ENCODE results near the gene PSMD6.

PSMD6 gene

GRCh38 chr3:64042952-64043351, 19.7 kb upstream of the PSMD6 start:
- DNase-seq, result no peak

- DNase-seq, result no peak
Measured at GRCh38 chr3:64039981-64040733, 16.9 kb upstream of the PSMD6 start.

GRCh38 chr3:64039332-64039731, 16.0 kb upstream of the PSMD6 start:
- no peak for DNase-seq

- DNase-seq, result peak in 1 of 2 experiments; percentile 21
Measured at GRCh38 chr3:64038253-64038767, 15.0 kb upstream of the PSMD6 start.

- DNase-seq, result no peak
Measured at GRCh38 chr3:64037084-64037483, 13.8 kb upstream of the PSMD6 start.

GRCh38 chr3:64033069-64033468, 9.8 kb upstream of the PSMD6 start:
- no peak for DNase-seq

- no peak for DNase-seq
Measured at GRCh38 chr3:64031540-64032508, 8.5 kb upstream of the PSMD6 start.

GRCh38 chr3:64030741-64031140, 7.4 kb upstream of the PSMD6 start:
- DNase-seq, result peak; percentile 39 to 57

- DNase-seq, result no peak
Measured at GRCh38 chr3:64029287-64029686, 6.0 kb upstream of the PSMD6 start.

GRCh38 chr3:64028754-64029153, 5.5 kb upstream of the PSMD6 start:
- DNase-seq, result no peak

GRCh38 chr3:64027658-64028057, 4.4 kb upstream of the PSMD6 start:
- no peak for DNase-seq

GRCh38 chr3:64026346-64026745, 3.1 kb upstream of the PSMD6 start:
- DNase-seq, result no peak

- no peak for DNase-seq
Measured at GRCh38 chr3:64023861-64024223, 548 bp upstream of the PSMD6 start.

- DNase-seq, result peak in 1 of 2 experiments; percentile 11
Measured at GRCh38 chr3:64022451-64023186, 675 bp downstream of the PSMD6 start.

GRCh38 chr3:64021922-64022321, 1.4 kb downstream of the PSMD6 start:
- DNase-seq, result peak; percentile 11 to 39

GRCh38 chr3:64019879-64020278, 3.4 kb downstream of the PSMD6 start:
- DNase-seq, result no peak

- DNase-seq, result no peak
Measured at GRCh38 chr3:64019271-64019670, 4.0 kb downstream of the PSMD6 start.

- no peak for DNase-seq
Measured at GRCh38 chr3:64016941-64017620, 6.2 kb downstream of the PSMD6 start.

- no peak for DNase-seq
Measured at GRCh38 chr3:64011685-64012084, 11.6 kb downstream of the PSMD6 start.

- DNase-seq, result no peak
Measured at GRCh38 chr3:64010199-64010598, 13.1 kb downstream of the PSMD6 start.

- DNase-seq, result no peak
Measured at GRCh38 chr3:64009528-64009927, 13.8 kb downstream of the PSMD6 start.
